HL-60 (cell line): Measurements from ENCODE around the gene SDF2L1.
"Not testable (repeated sequence)": the region's sequence is repeated elsewhere in the genome, so short reads cannot be mapped to it uniquely, and the experiment has no call there.

Source experiments
- DNase-seq, 2 experiments: peaks; one replicate each; pipeline ENCODE4 v3.0.0-alpha.2; 2010 to 2020; ENCODE audit warnings: low read depth in 1 of 2, low spot score in 1 of 2
- H3K27ac ChIP-seq: fragments of 250-450 bp; sonication (Bioruptor Pico); replicated peaks from 2 replicates; pipeline ENCODE4 v1.5.1; 2020; ENCODE audit warnings: mild to moderate bottlenecking, moderate library complexity
- H3K27me3 ChIP-seq: fragments of 250-450 bp; sonication (Bioruptor Pico); 2 replicates; pipeline ENCODE4 v1.5.1; 2021; ENCODE audit warnings: mild to moderate bottlenecking, moderate library complexity; ENCODE audit not compliant: insufficient read depth, poor library complexity, severe bottlenecking
- H3K4me3 ChIP-seq: replicated peaks from 2 replicates; pipeline ENCODE4 v1.5.1; 2011; ENCODE audit warnings: mild to moderate bottlenecking, control low read depth, low read length; ENCODE audit not compliant: insufficient read depth
- CTCF ChIP-seq: IDR thresholded peaks from one replicate; pipeline ENCODE4 v1.5.1; 2011; ENCODE audit warnings: low read length, control low read depth, inconsistent platforms; ENCODE audit not compliant: insufficient read depth
- GABPA ChIP-seq: IDR thresholded peaks from 2 replicates; pipeline ENCODE4 v1.6.1; 2012; ENCODE audit warnings: low read depth
- POLR2AphosphoS5 ChIP-seq: IDR thresholded peaks from 2 replicates; pipeline ENCODE4 v1.6.1; 2012; ENCODE audit warnings: low read depth
- SPI1 ChIP-seq: IDR thresholded peaks from 2 replicates; pipeline ENCODE4 v1.6.1; 2012; ENCODE audit warnings: low read depth, mild to moderate bottlenecking, borderline replicate concordance
- TF ChIP-seq, protein P1 (sequence below): IDR thresholded peaks from 2 replicates; pipeline ENCODE4 v1.6.1; 2012; ENCODE audit warnings: low read depth; ENCODE audit not compliant: insufficient replicate concordance

The SDF2L1 gene

DNA sequence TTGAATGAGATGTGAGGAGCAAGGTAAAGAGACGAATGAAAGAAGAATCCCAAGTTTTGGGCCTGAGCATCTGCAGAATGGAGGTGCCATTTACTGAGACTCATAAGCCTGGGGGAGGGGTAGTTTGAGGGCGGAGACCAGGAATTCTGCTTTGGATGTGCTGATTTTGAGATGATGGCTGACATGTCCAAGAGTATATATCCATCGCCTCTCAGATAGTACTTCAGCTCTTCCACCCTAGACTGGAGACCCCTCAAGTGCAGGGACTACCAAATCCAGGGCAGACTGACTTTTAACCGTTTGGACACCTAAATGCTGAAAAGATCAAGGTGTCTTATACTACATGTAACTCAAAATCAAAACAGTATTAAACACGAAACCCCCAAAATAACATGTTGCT, 1.3 kb upstream of the SDF2L1 start:
- no peaks in the 10 kb centered on the region for H3K27me3 ChIP-seq
- DNase-seq = no peak
- TF ChIP-seq CTCF (no peak), SPI1 (no peak)
- no peak overlapping the region for H3K27ac ChIP-seq
- H3K4me3 ChIP-seq = no peak overlapping the region

- Histone ChIP-seq H3K27me3 (no peaks in the 10 kb centered on the region), H3K27ac (peak overlapping the region; percentile 50), H3K4me3 (peak overlapping the region; percentile 39)
- peak in 1 of 2 experiments; percentile 41 for DNase-seq
- TF ChIP-seq CTCF = no peak
- TF ChIP-seq GABPA = no peak
- TF ChIP-seq POLR2AphosphoS5 = no peak
- TF ChIP-seq, protein P1, sequence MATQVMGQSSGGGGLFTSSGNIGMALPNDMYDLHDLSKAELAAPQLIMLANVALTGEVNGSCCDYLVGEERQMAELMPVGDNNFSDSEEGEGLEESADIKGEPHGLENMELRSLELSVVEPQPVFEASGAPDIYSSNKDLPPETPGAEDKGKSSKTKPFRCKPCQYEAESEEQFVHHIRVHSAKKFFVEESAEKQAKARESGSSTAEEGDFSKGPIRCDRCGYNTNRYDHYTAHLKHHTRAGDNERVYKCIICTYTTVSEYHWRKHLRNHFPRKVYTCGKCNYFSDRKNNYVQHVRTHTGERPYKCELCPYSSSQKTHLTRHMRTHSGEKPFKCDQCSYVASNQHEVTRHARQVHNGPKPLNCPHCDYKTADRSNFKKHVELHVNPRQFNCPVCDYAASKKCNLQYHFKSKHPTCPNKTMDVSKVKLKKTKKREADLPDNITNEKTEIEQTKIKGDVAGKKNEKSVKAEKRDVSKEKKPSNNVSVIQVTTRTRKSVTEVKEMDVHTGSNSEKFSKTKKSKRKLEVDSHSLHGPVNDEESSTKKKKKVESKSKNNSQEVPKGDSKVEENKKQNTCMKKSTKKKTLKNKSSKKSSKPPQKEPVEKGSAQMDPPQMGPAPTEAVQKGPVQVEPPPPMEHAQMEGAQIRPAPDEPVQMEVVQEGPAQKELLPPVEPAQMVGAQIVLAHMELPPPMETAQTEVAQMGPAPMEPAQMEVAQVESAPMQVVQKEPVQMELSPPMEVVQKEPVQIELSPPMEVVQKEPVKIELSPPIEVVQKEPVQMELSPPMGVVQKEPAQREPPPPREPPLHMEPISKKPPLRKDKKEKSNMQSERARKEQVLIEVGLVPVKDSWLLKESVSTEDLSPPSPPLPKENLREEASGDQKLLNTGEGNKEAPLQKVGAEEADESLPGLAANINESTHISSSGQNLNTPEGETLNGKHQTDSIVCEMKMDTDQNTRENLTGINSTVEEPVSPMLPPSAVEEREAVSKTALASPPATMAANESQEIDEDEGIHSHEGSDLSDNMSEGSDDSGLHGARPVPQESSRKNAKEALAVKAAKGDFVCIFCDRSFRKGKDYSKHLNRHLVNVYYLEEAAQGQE = no peak
- TF ChIP-seq SPI1 = no peak
Observed at GRCh38 chr22:21641417-21641788, 699 bp upstream of the SDF2L1 start.

- DNase-seq = peak in 1 of 2 experiments; percentile 70
- TF ChIP-seq CTCF = peak; percentile 65
- TF ChIP-seq GABPA = no peak
- no peaks in the 10 kb centered on the region for H3K27me3 ChIP-seq
- peak overlapping the region; percentile 64 for H3K4me3 ChIP-seq
- peak overlapping the region; percentile 75 for H3K27ac ChIP-seq
Observed at GRCh38 chr22:21642584-21643448, 714 bp downstream of the SDF2L1 start.

- Histone ChIP-seq H3K27ac (no peak overlapping the region), H3K4me3 (peak overlapping the region; percentile 64), H3K27me3 (no peaks in the 10 kb centered on the region)
- peak; percentile 23 for TF ChIP-seq CTCF
- no peak for TF ChIP-seq POLR2AphosphoS5
- DNase-seq = no peak
Observed at GRCh38 chr22:21643533-21644357, 1.6 kb downstream of the SDF2L1 start.

GRCh38 chr22:21645513-21645912, 3.4 kb downstream of the SDF2L1 start:
- not testable (repeated sequence) for H3K27ac ChIP-seq, H3K27me3 ChIP-seq, H3K4me3 ChIP-seq, DNase-seq
